ENCODE data around the gene LIMS2. TPM values are rescaled to one million over a fixed set of nuclear protein-coding genes. Genes with fewer than 3 reads are reported as not detected.

LIMS2 gene
- total RNA-seq, 4 donors from 2014 or later, result 5.3 to 15.5 (median 9.9) TPM

DNA sequence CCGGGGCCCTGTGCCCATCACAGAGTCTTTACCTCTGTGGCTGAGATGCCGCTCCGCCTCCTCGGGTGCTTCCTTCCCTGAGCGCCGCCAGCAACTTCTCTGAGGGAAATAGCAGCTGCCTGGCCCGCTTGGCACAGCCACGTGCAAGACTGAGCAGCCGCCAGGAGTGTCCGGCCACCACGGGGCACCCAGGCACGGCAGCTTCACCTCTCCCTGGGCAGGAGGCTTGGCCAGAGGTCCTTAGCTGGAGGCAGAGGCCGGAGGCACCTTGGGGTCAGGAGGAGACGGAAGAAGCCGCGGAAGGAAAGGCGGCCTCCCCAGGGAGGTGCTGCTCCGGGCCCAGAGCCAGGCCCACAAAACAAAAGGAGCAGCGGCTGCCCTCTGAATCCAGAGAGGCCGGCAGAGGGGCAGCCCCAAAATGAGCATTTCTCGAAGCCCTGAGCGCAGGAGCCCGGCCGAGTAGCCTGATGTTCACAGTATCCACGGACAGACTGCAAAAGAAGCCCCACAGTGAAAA lies 6.0 kb upstream of the LIMS2 start:
- intact Hi-C loops (cut with DNase I; ENCODE audit: low total_unique reads), result no loop called here
- peak overlapping the region; percentile 39 to 52 (median 50) for H3K4me3 ChIP-seq
- H3K27me3 ChIP-seq, result no peaks in the 10 kb centered on the region
- H3K4me1 ChIP-seq, result peaks cover 9 to 11% of the 10 kb centered on the region in 2 donors
- in situ Hi-C loops (cut with MboI; ENCODE audit: low sequenced_read_pairs in 4 of 4), result no loop called here
- ATAC-seq, result peak; percentile 67 to 75
- TF ChIP-seq, protein P1, sequence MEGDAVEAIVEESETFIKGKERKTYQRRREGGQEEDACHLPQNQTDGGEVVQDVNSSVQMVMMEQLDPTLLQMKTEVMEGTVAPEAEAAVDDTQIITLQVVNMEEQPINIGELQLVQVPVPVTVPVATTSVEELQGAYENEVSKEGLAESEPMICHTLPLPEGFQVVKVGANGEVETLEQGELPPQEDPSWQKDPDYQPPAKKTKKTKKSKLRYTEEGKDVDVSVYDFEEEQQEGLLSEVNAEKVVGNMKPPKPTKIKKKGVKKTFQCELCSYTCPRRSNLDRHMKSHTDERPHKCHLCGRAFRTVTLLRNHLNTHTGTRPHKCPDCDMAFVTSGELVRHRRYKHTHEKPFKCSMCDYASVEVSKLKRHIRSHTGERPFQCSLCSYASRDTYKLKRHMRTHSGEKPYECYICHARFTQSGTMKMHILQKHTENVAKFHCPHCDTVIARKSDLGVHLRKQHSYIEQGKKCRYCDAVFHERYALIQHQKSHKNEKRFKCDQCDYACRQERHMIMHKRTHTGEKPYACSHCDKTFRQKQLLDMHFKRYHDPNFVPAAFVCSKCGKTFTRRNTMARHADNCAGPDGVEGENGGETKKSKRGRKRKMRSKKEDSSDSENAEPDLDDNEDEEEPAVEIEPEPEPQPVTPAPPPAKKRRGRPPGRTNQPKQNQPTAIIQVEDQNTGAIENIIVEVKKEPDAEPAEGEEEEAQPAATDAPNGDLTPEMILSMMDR (IDR thresholded peaks at IDR 0.05 in 4 of 5, conservative IDR thresholded peaks at IDR 0.05 in 1 of 5), result no peak
- peak; percentile 50 to 65 for DNase-seq
- peak overlapping the region; percentile 32 to 60 (median 40) for H3K27ac ChIP-seq
- no peaks in the 10 kb centered on the region for H3K9me3 ChIP-seq
- H3K36me3 ChIP-seq, result no peaks in the 10 kb centered on the region

DNA sequence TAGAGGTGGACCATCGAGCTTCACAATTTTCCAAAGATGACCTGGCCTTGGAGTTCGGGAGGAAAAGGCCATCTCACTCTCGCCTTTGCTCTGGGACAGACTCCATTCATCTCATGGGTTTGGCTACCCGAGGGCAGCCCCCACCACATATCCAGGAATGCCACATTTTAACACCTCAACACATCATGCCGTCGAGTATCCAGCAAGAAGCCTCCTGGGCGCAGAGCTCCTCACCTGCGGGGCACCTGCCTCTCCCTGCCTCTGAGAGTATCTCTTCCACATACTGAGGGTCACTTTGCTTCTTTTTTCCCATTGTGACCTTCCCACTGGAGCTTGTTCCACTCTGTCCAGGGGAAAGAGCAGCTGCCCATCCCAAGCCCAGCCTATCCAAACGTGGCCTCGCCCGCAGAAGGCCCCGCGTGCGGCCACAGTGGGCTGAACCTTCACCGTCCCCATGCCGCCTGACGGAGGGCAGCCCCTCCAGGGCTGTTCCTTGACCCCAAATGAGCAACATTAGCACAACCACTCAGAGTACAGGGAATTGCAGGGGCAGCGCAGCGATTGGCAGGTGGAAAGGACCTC lies 5.5 kb upstream of the LIMS2 start:
- ATAC-seq (peak in 1 of 2 donors; percentile 5), DNase-seq (no peak)
- H3K27ac ChIP-seq, result peak overlapping the region in 3 of 4 donors; percentile 33 to 60 (median 48)
- H3K9me3 ChIP-seq, result no peaks in the 10 kb centered on the region
- H3K4me1 ChIP-seq, result peaks cover 11 to 12% of the 10 kb centered on the region in 2 donors
- H3K27me3 ChIP-seq, result peaks cover 0 to under 1% (median 0%) of the 10 kb centered on the region in 3 donors
- H3K36me3 ChIP-seq, result no peaks in the 10 kb centered on the region
- H3K4me3 ChIP-seq, result peak overlapping the region; percentile 39 to 52 (median 50)
- no peak for TF ChIP-seq POLR2A (IDR thresholded peaks at IDR 0.05)
- TF ChIP-seq, protein P1 (IDR thresholded peaks at IDR 0.05 in 4 of 5, conservative IDR thresholded peaks at IDR 0.05 in 1 of 5), result no peak
- in situ Hi-C loops (cut with MboI; ENCODE audit: low sequenced_read_pairs in 4 of 4), result no loop called here
- intact Hi-C loops (cut with DNase I; ENCODE audit: low total_unique reads), result no loop called here

DNA sequence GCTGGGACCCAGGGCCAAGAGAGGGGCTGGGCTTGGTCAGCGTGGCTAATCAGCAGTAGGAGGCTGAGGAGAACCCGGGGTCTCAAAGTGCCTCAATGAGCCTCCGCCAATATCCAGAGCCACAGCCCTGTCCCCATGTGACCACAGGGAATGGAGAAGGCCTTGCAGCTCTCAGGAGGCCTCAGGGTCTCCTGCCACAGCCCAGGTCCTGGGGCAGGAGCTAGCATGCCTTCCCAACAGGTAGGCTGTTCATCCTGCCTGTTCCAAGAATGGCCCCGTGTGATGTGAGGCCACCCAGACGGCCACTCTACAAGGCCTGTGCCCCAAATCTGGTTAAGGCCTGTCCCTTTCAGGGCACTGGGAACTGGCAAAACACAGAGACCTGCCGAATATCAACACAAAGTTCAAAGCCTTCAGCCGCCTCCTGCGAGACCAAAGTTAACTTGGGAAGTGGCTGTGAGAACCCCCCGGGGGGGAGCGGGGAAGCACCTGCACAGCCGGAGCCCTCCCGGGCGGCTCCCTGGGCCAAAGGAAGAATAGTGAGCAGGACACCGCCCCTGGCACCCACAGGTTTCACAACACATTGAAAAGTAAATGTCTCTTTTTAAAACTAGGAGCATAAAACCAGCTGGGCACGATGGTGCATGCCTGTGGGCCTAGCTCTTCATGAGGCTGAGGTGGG lies 4.5 kb upstream of the LIMS2 start:
- TF ChIP-seq, protein P1 (IDR thresholded peaks at IDR 0.05 in 4 of 5, conservative IDR thresholded peaks at IDR 0.05 in 1 of 5), result no peak
- TF ChIP-seq POLR2A (IDR thresholded peaks at IDR 0.05), result no peak
- intact Hi-C loops (cut with DNase I; ENCODE audit: low total_unique reads) (no loop called here), in situ Hi-C loops (cut with MboI; ENCODE audit: low sequenced_read_pairs in 4 of 4) (no loop called here)
- H3K27me3 ChIP-seq, result peaks cover 0 to 6% (median 5%) of the 10 kb centered on the region in 3 donors
- H3K4me3 ChIP-seq, result peak overlapping the region in 2 of 4 donors; percentile 39 to 51
- peaks cover 11 to 17% of the 10 kb centered on the region in 2 donors for H3K4me1 ChIP-seq
- ATAC-seq (no peak), DNase-seq (no peak)
- peak overlapping the region in 1 of 4 donors; percentile 11 for H3K27ac ChIP-seq
- H3K9me3 ChIP-seq, result no peaks in the 10 kb centered on the region
- H3K36me3 ChIP-seq, result no peaks in the 10 kb centered on the region

DNA sequence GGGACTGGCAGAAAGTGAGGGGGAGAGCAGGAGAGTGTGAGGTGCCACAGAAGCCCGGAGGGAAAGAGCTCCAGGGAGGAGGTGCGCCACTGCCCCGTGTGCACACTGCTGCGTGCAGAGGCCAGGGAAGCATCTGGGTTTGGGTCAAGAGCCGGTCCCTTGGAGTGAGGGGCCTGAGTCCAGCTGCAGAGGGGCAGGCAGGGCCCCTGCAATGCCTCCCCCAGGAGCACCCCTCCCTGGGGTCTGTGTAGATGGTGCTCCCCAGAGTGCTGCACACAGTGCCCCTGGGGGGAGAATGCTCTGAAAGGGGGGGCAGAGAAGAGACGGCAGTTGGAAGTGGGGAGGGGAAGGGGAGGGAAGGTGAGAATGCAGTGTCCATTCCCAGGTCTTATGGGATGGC lies 3.7 kb upstream of the LIMS2 start:
- Histone ChIP-seq H3K4me1 (peaks cover 11 to 17% of the 10 kb centered on the region in 2 donors), H3K36me3 (no peaks in the 10 kb centered on the region), H3K27me3 (peaks cover 4 to 11% (median 6%) of the 10 kb centered on the region in 3 donors), H3K27ac (no peak overlapping the region), H3K4me3 (peak overlapping the region in 1 of 4 donors; percentile 51), H3K9me3 (no peaks in the 10 kb centered on the region)
- DNase-seq (no peak), ATAC-seq (no peak)
- intact Hi-C loops (cut with DNase I; ENCODE audit: low total_unique reads) (no loop called here), in situ Hi-C loops (cut with MboI; ENCODE audit: low sequenced_read_pairs in 4 of 4) (no loop called here)
- TF ChIP-seq, protein P1 (IDR thresholded peaks at IDR 0.05 in 4 of 5, conservative IDR thresholded peaks at IDR 0.05 in 1 of 5), result no peak
- TF ChIP-seq POLR2A (IDR thresholded peaks at IDR 0.05), result no peak

Measured in gastrocnemius medialis (tissue), 4 donors.